Spleen (tissue), 7 donors: Measurements from ENCODE around the gene SRA1.

Experiments used
- CTCF ChIP-seq, 11 experiments: fragments of 200-600 bp in 7 of 11; fragments of 450-650 bp in 4 of 11; sonication (generic) in 4 of 11; IDR thresholded peaks in 8 of 11; conservative IDR thresholded peaks in 3 of 11; 1 replicate in 7 of 11; 2 replicates in 4 of 11; pipeline versions ENCODE4 v1.4.0 to v1.8.0; 2016 to 2021; ENCODE audit warnings: antibody characterized with exemption in 11 of 11, inconsistent platforms in 4 of 11, mild to moderate bottlenecking in 1 of 11
- POLR2A ChIP-seq, 3 donors: fragments of 450-650 bp; IDR thresholded peaks; one replicate each; pipeline ENCODE4 v1.5.1; 2017; ENCODE audit warnings: antibody characterized with exemption in 3 of 3, mild to moderate bottlenecking in 1 of 3
- POLR2AphosphoS5 ChIP-seq, 3 donors: sonication (generic); formaldehyde crosslinking; IDR thresholded peaks; one replicate each; pipeline ENCODE4 v1.5.1; 2017; ENCODE audit warnings: antibody characterized with exemption in 3 of 3
- donor health status: DM: no; HTN: no; CAD: no; lungs with moderate emphysema.
- donor health status: DM: no; HTN: no; CAD: no.
- donor health status: DM: no; HTN: no; CAD: no.

DNA sequence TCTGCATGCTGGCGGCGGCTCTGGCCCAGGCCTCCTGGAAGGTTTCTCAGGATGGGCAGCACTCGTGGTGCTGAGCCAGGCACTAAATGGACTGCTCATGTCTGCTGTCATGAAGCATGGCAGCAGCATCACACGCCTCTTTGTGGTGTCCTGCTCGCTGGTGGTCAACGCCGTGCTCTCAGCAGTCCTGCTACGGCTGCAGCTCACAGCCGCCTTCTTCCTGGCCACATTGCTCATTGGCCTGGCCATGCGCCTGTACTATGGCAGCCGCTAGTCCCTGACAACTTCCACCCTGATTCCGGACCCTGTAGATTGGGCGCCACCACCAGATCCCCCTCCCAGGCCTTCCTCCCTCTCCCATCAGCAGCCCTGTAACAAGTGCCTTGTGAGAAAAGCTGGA, 10.6 kb upstream of the SRA1 start:
- TF ChIP-seq CTCF (IDR thresholded peaks at IDR 0.05 in 8 of 11, conservative IDR thresholded peaks at IDR 0.05 in 3 of 11) (no peak), POLR2A (IDR thresholded peaks at IDR 0.05) (no peak), POLR2AphosphoS5 (IDR thresholded peaks at IDR 0.05) (no peak)
